ENCODE measurements around the gene SLC7A5. TPM values are rescaled to one million over a fixed set of nuclear protein-coding genes. Genes with fewer than 3 reads are reported as not detected.

SLC7A5 gene
- total RNA-seq, 4 donors from 2014 or later: 3.1 to 10.4 (median 6.0) TPM

DNA sequence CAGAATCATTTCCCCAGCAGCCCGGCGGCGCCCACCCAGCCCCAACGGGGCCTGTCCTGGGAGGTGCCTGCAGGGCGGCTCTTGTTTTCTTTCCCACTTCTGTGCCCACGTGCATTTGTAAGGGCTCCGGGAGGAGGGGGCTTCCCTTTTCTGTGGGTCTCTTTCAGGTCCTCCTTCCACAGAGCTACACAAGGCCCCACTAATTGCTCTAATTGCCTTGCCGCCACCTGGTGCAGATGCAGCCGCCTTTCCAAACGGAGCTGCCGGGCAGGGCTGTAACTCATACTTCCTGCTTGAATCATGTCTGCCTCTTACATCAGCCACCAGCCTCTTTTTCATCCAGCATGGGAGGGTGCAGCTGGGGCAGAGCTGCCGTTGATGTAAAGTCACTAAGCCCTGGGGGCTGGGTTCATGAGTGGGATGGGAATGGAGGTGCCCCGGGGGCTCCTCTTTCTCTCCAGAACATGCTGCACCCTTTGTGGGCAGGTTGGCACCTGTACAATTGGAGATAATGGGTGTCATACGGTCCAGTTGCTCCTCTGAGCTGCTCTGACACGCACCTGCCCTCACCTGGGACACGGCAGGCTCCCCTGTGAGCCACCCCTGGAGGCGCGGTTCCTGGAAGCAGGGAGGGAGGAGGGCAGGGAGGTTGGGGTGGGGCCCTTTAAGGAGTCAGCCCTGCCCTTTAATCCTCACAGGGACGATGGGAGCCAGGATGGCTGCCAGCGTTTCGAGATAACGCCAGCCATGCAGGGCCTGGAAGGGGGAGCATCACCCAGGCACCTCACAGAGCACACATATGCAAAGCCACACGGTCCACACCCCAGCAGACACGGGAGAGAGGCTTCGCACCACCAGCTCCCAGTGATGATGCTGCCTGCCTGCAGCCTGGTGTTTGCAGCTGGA lies 62.4 kb downstream of the SLC7A5 start:
- peak; percentile 69 for ATAC-seq
- peak overlapping the region in 1 of 2 donors; percentile 38 for H3K4me3 ChIP-seq
- no peaks in the 10 kb centered on the region for H3K9me3 ChIP-seq
- no peaks in the 10 kb centered on the region for H3K36me3 ChIP-seq
- 0% methylated on average over 6 of the region's 25 CpGs; no CpG with 5 or more reads in 1 of the 2 donors for WGBS, 2 donors (ENCODE audit: low coverage in 1 of 2)
- H3K27ac ChIP-seq: peak overlapping the region in 1 of 4 donors; percentile 13
- TF ChIP-seq POLR2AphosphoS5 (IDR thresholded peaks at IDR 0.05) (peak; percentile 50), EP300 (IDR thresholded peaks at IDR 0.05) (no peak), CTCF (IDR thresholded peaks at IDR 0.05) (no peak), POLR2A (IDR thresholded peaks at IDR 0.05) (no peak)
- H3K27me3 ChIP-seq: no peaks in the 10 kb centered on the region
- peaks cover 0 to 20% (median 8%) of the 10 kb centered on the region in 3 donors for H3K4me1 ChIP-seq

DNA sequence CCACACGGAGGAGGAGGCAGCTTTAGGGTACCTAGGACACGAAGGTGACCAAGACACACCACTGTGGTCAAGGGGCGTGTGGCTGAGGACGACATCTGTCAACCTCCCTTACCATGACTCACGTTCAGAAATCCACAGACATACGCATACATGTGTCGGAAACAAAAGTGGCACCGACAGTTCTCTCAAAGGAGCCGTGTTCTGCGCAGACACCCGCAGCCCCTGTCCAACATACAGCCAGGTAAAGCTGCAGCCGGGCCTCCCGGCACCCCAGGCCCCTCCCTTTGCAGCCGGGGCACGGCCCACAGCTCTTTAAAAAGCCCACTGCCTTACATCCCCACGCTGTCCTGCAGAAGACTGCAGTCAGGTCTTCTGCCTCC lies 63.1 kb downstream of the SLC7A5 start:
- TF ChIP-seq CTCF (IDR thresholded peaks at IDR 0.05): no peak
- peaks cover 0 to 20% (median 8%) of the 10 kb centered on the region in 3 donors for H3K4me1 ChIP-seq
- no peaks in the 10 kb centered on the region for H3K27me3 ChIP-seq
- peak overlapping the region in 1 of 2 donors; percentile 38 for H3K4me3 ChIP-seq
- H3K36me3 ChIP-seq: no peaks in the 10 kb centered on the region
- WGBS, 2 donors (ENCODE audit: low coverage in 1 of 2): 33% methylated on average over 8 of the region's 16 CpGs; no CpG with 5 or more reads in 1 of the 2 donors
- no peak for ATAC-seq
- H3K27ac ChIP-seq: peak overlapping the region in 1 of 4 donors; percentile 13
- H3K9me3 ChIP-seq: no peaks in the 10 kb centered on the region

DNA sequence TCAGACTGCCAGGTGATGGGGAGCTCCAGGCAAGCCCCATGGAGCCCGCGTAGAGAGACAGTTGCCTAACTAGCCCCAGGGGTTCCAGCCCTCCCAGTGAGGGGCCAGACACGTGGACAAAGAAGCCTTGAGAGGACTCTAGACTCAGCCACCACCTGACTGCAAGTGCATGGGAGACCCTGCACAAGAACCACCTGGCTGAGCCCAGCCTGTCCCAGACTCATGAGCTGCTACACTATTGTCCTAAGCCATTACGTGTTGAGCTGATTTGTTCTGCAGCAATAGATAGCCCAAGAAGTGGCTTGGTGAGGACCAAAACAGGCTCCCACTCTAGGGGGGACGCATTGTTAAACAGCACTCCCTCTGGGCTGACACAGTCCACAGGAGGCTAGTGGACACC lies 65.9 kb downstream of the SLC7A5 start:
- peaks cover 0 to 20% (median 8%) of the 10 kb centered on the region in 3 donors for H3K4me1 ChIP-seq
- ATAC-seq: no peak
- H3K27ac ChIP-seq: no peak overlapping the region
- H3K36me3 ChIP-seq: no peaks in the 10 kb centered on the region
- H3K9me3 ChIP-seq: no peaks in the 10 kb centered on the region
- no peaks in the 10 kb centered on the region for H3K27me3 ChIP-seq
- no peak overlapping the region for H3K4me3 ChIP-seq
- WGBS, 2 donors (ENCODE audit: low coverage in 1 of 2): no CpG with 5 or more reads among the region's 5 CpGs
- TF ChIP-seq CTCF (IDR thresholded peaks at IDR 0.05) (no peak), EP300 (IDR thresholded peaks at IDR 0.05) (no peak), POLR2AphosphoS5 (IDR thresholded peaks at IDR 0.05) (no peak), POLR2A (IDR thresholded peaks at IDR 0.05) (no peak)

GRCh38 chr16:87802670-87803069 lies 66.6 kb downstream of the SLC7A5 start:
- H3K27ac ChIP-seq: no peak overlapping the region
- H3K4me3 ChIP-seq: no peak overlapping the region
- no peaks in the 10 kb centered on the region for H3K27me3 ChIP-seq
- ATAC-seq: no peak
- 82 to 85% methylated on average over 3 to 7 of the region's 8 CpGs for WGBS, 2 donors (ENCODE audit: low coverage in 1 of 2)
- no peaks in the 10 kb centered on the region for H3K36me3 ChIP-seq
- peaks cover 0 to 20% (median 8%) of the 10 kb centered on the region in 3 donors for H3K4me1 ChIP-seq
- TF ChIP-seq POLR2AphosphoS5 (IDR thresholded peaks at IDR 0.05) (no peak), POLR2A (IDR thresholded peaks at IDR 0.05) (no peak), CTCF (IDR thresholded peaks at IDR 0.05) (no peak), EP300 (IDR thresholded peaks at IDR 0.05) (no peak)
- no peaks in the 10 kb centered on the region for H3K9me3 ChIP-seq
